Middle frontal gyrus (tissue), 1 donor: Measurements from ENCODE around the gene PDK2.

Experiments
- DNase-seq: peaks from one replicate; pipeline ENCODE4 v3.0.0-alpha.2; 2015; ENCODE audit warnings: low spot score; ENCODE audit errors: extremely low spot score

The PDK2 gene

GRCh38 chr17:50117202-50118051 lies 22.3 kb downstream of the PDK2 start:
- no peak for DNase-seq

GRCh38 chr17:50118076-50118827 lies 23.1 kb downstream of the PDK2 start:
- no peak for DNase-seq

- DNase-seq = no peak
These were observed 23.7 kb downstream of the PDK2 start for GRCh38 chr17:50118828-50119218.

- DNase-seq = no peak
These were observed 25.5 kb downstream of the PDK2 start for GRCh38 chr17:50120475-50121253.

GRCh38 chr17:50122945-50123344 lies 27.8 kb downstream of the PDK2 start:
- no peak for DNase-seq

- no peak for DNase-seq
These were observed 28.6 kb downstream of the PDK2 start for GRCh38 chr17:50123649-50124349.

- no peak for DNase-seq
These were observed 30.4 kb downstream of the PDK2 start for GRCh38 chr17:50125420-50125997.

- DNase-seq = no peak
These were observed 32.7 kb downstream of the PDK2 start for GRCh38 chr17:50127697-50128361.

GRCh38 chr17:50128441-50129352 lies 33.5 kb downstream of the PDK2 start:
- no peak for DNase-seq

- no peak for DNase-seq
These were observed 34.2 kb downstream of the PDK2 start for GRCh38 chr17:50129353-50129727.

GRCh38 chr17:50129728-50130558 lies 34.8 kb downstream of the PDK2 start, which contains the start of gene SAMD14:
Gene SAMD14, minus strand, starts transcription at chr17:50130160. Its CDS starts 5,201 bp downstream, at chr17:50124959.
- no peak for DNase-seq

- DNase-seq = no peak
These were observed 35.6 kb downstream of the PDK2 start for GRCh38 chr17:50130559-50131305.

- no peak for DNase-seq
These were observed 37.1 kb downstream of the PDK2 start for GRCh38 chr17:50132104-50132794.

GRCh38 chr17:50133028-50133768 lies 38.0 kb downstream of the PDK2 start:
- no peak for DNase-seq

- DNase-seq = no peak
These were observed 38.6 kb downstream of the PDK2 start for GRCh38 chr17:50133769-50134099.
